HG03025 (cell line): ENCODE data around the gene RASSF10.

Source experiments
- ATAC-seq: cut with Tn5 transposase; IDR thresholded peaks from one replicate; pipeline ENCODE4 v1.9.1; 2021; ENCODE audit warnings: mild to moderate bottlenecking, moderate library complexity; ENCODE audit not compliant: unreplicated experiment, low FRiP score

The RASSF10 gene

DNA sequence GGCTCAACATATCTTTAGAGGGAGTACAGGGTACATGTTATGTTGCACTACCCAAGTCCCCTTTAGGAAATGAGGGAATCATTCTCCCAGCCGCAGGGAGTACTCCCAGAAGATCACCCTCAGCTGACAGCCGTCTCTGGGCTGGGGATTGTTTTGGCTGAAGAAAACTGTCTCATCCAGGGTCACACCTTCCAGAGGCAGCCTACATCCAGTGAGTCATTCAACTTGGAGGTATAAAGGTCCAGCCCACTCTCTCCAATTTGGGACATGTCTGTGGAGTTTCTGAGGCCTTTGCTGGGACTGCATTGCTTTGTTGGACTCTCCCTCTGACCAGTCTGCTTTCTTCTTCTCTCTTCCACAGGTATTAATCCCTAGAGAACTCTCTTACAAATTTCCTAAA is 42.1 kb downstream of the RASSF10 start:
- ATAC-seq, result no peak

DNA sequence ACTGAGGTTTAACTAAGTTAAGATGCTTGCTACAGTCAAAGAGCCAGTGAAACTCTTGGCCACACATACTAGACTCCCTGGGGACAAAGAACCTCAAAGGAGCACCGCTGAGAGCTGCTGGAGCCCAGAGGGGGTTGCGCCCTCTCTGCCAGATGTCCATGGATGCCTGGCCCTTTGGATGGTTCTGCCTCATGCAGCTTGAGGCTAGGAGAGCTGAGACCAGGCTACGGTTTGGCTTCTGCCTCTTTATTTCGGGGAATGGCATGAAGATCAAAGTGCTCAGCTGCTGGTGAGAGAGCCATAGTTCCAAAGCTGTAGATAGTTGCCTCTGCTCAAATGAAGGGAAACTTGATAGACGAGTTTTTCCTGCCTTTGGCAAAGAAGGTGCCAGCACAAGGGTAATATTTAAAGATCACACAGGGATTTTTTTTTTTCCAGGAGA is 43.0 kb downstream of the RASSF10 start:
- ATAC-seq, result no peak

DNA sequence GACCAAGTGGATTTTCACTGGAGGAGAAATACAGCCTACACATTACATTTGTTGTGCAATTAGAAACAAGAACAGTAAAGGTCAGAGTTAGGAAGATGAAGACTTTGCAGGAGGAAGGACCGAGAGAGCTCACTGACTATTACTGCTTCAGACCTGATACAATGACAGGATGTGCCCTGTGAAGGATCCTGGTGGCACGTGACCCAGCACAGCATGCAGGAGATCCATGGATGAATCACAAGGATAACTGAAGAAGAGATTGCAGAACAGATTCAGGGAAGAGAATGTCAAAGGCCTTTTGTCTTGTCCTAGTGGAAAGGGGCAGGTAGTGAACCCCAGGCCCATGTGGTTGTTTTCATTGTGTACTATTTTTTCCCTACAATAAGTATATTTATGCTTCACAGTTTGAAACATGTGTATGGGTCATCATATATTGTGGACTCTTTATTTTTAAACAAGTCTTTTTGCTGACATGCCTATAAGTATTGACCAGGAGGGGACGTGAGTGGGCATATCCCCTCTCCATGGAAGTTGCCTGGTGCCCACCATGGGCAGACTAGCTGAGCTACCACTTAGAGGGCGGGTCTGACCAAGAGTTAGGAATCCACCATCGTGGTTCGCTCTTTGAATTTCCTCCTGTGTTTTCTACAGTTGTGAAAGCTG is 44.3 kb downstream of the RASSF10 start:
- no peak for ATAC-seq

DNA sequence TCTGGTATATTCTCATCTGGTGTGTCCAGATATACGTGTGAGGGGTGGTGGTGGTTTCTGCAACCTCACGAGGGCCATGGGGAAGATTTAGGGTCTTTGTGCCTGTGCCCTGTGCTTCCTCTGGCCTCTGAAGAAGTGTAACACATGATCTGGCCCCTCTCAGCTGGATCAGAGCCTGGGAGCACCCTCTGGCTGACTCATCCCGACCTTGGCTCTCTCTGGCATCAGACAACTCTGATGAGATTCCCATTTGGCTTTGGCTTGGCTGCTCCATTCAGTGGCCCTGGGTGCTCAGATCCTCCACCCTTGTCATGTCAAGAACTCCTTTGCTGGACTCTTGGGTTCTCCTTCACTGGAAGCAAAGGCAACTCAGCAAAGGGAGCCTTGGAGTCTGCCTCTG is 45.2 kb downstream of the RASSF10 start:
- no peak for ATAC-seq

DNA sequence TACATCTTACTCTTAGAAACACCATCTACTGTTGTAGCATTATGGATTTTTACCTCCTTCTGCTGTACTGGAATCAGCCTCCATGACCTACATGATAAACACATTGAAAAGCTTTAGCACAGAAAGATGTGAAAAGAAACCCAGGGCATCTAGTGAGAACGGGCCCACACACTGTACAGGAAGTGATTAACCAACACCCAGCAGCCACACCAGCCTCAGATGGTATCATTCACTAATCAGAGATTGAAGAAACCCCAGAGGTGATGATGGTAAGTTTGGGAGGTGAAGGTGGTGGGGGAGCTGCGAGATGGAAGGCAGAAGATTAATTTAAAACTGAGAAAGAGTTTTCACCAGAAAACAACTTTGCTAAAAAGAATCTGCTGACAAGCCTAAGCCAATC is 46.1 kb downstream of the RASSF10 start:
- no peak for ATAC-seq

DNA sequence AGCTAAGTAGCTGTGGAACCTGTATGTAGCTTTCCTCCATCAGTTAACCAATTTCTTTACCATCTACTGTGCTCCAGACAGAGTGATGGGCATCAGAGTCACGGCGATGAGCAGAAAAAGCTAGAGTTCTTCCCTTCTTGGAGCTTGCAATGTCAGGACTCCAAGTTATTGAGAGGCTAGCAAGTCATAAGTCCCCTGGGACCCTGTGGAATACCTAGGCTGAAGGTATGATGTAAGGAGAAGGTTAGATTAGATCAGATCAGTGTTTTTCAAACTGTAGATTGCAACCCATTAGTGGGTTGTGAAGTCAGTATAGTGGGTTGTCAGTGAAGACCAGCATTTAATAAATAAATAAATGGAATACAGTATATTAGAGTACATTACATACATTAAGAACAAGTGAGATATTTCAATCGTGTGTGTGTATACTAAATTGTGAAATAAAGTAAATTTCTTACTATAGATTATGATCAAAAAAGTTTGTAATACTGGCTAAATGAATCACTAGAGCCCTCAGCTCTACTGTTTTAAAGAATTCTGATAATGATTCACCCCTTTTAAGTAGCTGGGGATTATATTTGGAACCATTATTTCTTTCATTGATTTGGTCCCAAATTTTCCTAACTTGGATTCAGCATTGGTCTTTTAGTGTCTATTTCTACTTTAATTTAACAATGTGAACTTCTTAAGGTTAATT is 52.3 kb downstream of the RASSF10 start:
- no peak for ATAC-seq
